ENCODE data around the gene SPDEF.

SPDEF gene

GRCh38 chr6:34556031-34556471 is at the start of gene SPDEF:
Gene SPDEF, minus strand, starts transcription at chr6:34556329. Its CDS starts 11,874 bp downstream, at chr6:34544455.
- no peak within 1 kb of the TSS for H3K4me3 ChIP-seq (ENCODE audit: low read depth, low read length)
- TF ChIP-seq CTCF (IDR thresholded peaks at IDR 0.05; ENCODE audit: insufficient read depth, low read depth, low read length, missing control alignments) = no peak
- no peak for DNase-seq (ENCODE audit: low read depth)

- DNase-seq (ENCODE audit: low read depth) = no peak
- no peak for TF ChIP-seq CTCF (IDR thresholded peaks at IDR 0.05; ENCODE audit: insufficient read depth, low read depth, low read length, missing control alignments)
Measured at GRCh38 chr6:34603707-34604106, 47.6 kb upstream of the SPDEF start.

GRCh38 chr6:34602318-34603111 is 46.4 kb upstream of the SPDEF start:
- no peak overlapping the region for H3K4me3 ChIP-seq (ENCODE audit: low read depth, low read length)
- DNase-seq (ENCODE audit: low read depth) = no peak
- TF ChIP-seq CTCF (IDR thresholded peaks at IDR 0.05; ENCODE audit: insufficient read depth, low read depth, low read length, missing control alignments) = no peak

More at GRCh38 chr6:34603707-34604106, 47.6 kb upstream of the SPDEF start:
- no peak overlapping the region for H3K4me3 ChIP-seq (ENCODE audit: low read depth, low read length)

GRCh38 chr6:34601706-34602105 is 45.6 kb upstream of the SPDEF start:
- DNase-seq (ENCODE audit: low read depth) = no peak
- no peak for TF ChIP-seq CTCF (IDR thresholded peaks at IDR 0.05; ENCODE audit: insufficient read depth, low read depth, low read length, missing control alignments)
- H3K4me3 ChIP-seq (ENCODE audit: low read depth, low read length) = no peak overlapping the region

- DNase-seq (ENCODE audit: low read depth) = no peak
- no peak overlapping the region for H3K4me3 ChIP-seq (ENCODE audit: low read depth, low read length)
- TF ChIP-seq CTCF (IDR thresholded peaks at IDR 0.05; ENCODE audit: insufficient read depth, low read depth, low read length, missing control alignments) = no peak
Measured at GRCh38 chr6:34600796-34601195, 44.7 kb upstream of the SPDEF start.

GRCh38 chr6:34600101-34600500 is 44.0 kb upstream of the SPDEF start:
- H3K4me3 ChIP-seq (ENCODE audit: low read depth, low read length) = no peak overlapping the region
- no peak for DNase-seq (ENCODE audit: low read depth)
- no peak for TF ChIP-seq CTCF (IDR thresholded peaks at IDR 0.05; ENCODE audit: insufficient read depth, low read depth, low read length, missing control alignments)

- no peak for DNase-seq (ENCODE audit: low read depth)
- no peak for TF ChIP-seq CTCF (IDR thresholded peaks at IDR 0.05; ENCODE audit: insufficient read depth, low read depth, low read length, missing control alignments)
- H3K4me3 ChIP-seq (ENCODE audit: low read depth, low read length) = no peak overlapping the region
Measured at GRCh38 chr6:34598712-34599111, 42.6 kb upstream of the SPDEF start.
